ENCODE results near the gene ASZ1.

DNA sequence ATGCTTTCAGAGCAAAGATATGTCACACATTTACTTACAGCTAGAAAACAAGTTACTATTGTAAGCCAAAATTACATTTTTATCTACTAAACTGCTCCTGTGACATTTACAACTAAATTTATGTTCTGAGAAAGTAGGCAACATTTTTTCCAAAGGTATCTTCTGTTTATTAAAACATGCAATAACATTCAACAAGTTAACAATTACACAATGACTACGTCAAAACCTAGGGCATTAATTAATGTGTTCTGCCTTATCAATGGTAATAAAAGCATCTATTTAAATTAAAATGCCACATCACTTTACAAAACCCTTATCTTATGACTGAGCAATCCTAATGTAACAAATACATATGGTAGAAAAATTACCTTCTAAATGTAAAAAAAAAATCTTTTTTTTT lies 14.9 kb downstream of the ASZ1 start:
- TF ChIP-seq EP300 (IDR thresholded peaks at IDR 0.05) (no peak), POLR2A (IDR thresholded peaks at IDR 0.05; ENCODE audit: low read depth) (no peak)
- TF ChIP-seq, protein P1, sequence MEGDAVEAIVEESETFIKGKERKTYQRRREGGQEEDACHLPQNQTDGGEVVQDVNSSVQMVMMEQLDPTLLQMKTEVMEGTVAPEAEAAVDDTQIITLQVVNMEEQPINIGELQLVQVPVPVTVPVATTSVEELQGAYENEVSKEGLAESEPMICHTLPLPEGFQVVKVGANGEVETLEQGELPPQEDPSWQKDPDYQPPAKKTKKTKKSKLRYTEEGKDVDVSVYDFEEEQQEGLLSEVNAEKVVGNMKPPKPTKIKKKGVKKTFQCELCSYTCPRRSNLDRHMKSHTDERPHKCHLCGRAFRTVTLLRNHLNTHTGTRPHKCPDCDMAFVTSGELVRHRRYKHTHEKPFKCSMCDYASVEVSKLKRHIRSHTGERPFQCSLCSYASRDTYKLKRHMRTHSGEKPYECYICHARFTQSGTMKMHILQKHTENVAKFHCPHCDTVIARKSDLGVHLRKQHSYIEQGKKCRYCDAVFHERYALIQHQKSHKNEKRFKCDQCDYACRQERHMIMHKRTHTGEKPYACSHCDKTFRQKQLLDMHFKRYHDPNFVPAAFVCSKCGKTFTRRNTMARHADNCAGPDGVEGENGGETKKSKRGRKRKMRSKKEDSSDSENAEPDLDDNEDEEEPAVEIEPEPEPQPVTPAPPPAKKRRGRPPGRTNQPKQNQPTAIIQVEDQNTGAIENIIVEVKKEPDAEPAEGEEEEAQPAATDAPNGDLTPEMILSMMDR (IDR thresholded peaks at IDR 0.05), result no peak
